Measurements from ENCODE around the gene FAM120C.

Gene FAM120C

DNA sequence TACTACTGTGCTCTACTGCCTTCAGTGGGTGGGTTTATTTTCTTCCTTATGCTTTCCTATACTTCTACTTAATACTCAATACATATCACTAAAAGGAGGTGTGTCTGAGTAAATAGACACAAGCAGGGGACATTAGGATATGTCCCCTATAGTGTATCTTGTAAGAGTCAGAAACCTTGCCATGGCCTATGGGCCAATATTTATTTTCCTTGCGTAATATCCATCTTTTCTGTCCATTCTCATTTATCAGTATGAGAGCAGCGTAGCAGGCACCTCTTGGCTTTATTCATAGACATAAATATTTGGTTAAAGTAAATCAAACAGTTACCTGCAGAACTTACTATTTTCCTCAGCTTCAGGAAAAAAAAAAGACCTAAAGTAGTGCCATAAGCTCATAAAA, 92.2 kb downstream of the FAM120C start:
- POLR2A ChIA-PET, result no interaction called here
- CTCF ChIA-PET, result interaction anchor here (1.3 kb wide), 1 partner anchor 18 kb away, joined by 3 read pairs; no protein-coding TSS in a partner anchor
- no peak for DNase-seq (ENCODE audit: extremely low spot score)
- TF ChIP-seq, protein P1, sequence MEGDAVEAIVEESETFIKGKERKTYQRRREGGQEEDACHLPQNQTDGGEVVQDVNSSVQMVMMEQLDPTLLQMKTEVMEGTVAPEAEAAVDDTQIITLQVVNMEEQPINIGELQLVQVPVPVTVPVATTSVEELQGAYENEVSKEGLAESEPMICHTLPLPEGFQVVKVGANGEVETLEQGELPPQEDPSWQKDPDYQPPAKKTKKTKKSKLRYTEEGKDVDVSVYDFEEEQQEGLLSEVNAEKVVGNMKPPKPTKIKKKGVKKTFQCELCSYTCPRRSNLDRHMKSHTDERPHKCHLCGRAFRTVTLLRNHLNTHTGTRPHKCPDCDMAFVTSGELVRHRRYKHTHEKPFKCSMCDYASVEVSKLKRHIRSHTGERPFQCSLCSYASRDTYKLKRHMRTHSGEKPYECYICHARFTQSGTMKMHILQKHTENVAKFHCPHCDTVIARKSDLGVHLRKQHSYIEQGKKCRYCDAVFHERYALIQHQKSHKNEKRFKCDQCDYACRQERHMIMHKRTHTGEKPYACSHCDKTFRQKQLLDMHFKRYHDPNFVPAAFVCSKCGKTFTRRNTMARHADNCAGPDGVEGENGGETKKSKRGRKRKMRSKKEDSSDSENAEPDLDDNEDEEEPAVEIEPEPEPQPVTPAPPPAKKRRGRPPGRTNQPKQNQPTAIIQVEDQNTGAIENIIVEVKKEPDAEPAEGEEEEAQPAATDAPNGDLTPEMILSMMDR (IDR thresholded peaks at IDR 0.05; ENCODE audit: control extremely low read depth, extremely low read depth, low read depth, missing control alignments), result no peak

DNA sequence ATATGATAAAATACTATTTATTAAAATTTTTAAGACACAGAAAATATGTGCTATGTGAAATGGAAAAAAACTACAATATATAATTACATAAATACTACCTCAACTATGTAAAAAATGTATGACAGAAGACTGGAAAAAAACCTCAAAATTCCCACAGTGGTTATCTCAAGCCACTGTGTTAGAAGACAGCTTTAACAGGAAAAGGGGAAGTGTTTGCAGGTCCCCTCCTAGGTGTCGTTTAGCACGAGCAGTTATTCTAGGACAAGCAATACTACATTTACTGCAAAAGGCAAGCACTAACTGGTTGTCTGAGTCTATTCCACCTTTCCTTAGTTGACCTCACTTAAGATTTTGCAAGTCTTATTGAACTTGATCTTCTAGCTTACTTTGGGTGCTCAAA, 93.9 kb downstream of the FAM120C start:
- ChIA-PET POLR2A (no interaction called here), CTCF (no interaction called here)
- TF ChIP-seq, protein P1 (IDR thresholded peaks at IDR 0.05; ENCODE audit: control extremely low read depth, extremely low read depth, low read depth, missing control alignments), result no peak
- no peak for DNase-seq (ENCODE audit: extremely low spot score)

GRCh38 chrX:54087661-54088060, 95.4 kb downstream of the FAM120C start:
- TF ChIP-seq, protein P1 (IDR thresholded peaks at IDR 0.05; ENCODE audit: control extremely low read depth, extremely low read depth, low read depth, missing control alignments), result no peak
- no peak for DNase-seq (ENCODE audit: extremely low spot score)
- CTCF ChIA-PET, result no interaction called here
- POLR2A ChIA-PET, result interaction anchor here (0.7 kb wide), 1 partner anchor 679 kb away, joined by 7 read pairs; no protein-coding TSS in a partner anchor

GRCh38 chrX:54085666-54086065, 97.4 kb downstream of the FAM120C start:
- TF ChIP-seq, protein P1 (IDR thresholded peaks at IDR 0.05; ENCODE audit: control extremely low read depth, extremely low read depth, low read depth, missing control alignments), result no peak
- ChIA-PET POLR2A (no interaction called here), CTCF (interaction anchor here (1.3 kb wide), 1 partner anchor 11 kb away, joined by 3 read pairs; no protein-coding TSS in a partner anchor)
- DNase-seq (ENCODE audit: extremely low spot score), result no peak

DNA sequence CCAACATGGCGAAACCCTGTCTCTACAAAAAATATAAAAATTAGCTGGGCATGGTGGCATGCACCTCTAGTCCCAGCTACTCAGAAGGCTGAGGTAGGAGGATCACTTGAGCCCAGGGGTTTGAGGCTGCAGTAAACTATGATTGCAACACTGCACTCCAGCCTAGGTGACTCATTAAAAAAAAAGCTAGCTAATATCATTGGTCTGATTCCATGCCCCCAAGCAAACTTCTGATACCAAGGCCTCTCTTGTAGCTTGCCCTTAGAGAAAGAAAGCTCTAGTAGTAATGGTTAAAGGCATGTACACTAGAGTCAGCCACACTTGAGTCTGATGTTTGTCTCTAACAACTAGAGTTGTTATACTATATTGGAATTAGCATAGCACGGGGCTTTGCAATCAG, 106.2 kb downstream of the FAM120C start:
- TF ChIP-seq, protein P1 (IDR thresholded peaks at IDR 0.05; ENCODE audit: control extremely low read depth, extremely low read depth, low read depth, missing control alignments), result no peak
- DNase-seq (ENCODE audit: extremely low spot score), result no peak
- CTCF ChIA-PET, result interaction anchor here (1.8 kb wide), 1 partner anchor 10 kb away, joined by 5 read pairs; no protein-coding TSS in a partner anchor
- POLR2A ChIA-PET, result no interaction called here

DNA sequence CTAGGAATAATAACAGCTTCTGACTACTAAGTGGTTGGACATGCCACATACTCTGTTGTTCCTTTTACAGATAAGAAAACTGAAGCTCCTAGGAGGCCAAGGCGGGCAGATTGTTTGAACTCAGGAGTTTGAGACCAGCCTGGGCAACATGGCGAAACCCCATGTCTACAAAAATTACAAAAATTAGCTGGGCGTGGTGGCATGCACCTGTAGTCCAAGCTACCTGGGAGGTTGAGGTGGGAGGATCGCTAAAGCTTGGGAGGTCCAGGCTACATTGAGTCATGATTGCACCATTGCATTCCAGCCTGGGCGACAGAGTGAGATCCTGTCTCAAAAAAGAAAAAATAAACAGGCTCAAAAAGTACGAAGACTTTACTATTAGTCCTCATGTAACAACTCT, 108.2 kb downstream of the FAM120C start:
- POLR2A ChIA-PET, result no interaction called here

More for the DNA sequence above, 108.2 kb downstream of the FAM120C start:
- DNase-seq (ENCODE audit: extremely low spot score), result no peak
- CTCF ChIA-PET, result interaction anchor here (1.4 kb wide), 1 partner anchor 11 kb away, joined by 3 read pairs; no protein-coding TSS in a partner anchor
- TF ChIP-seq, protein P1 (IDR thresholded peaks at IDR 0.05; ENCODE audit: control extremely low read depth, extremely low read depth, low read depth, missing control alignments), result no peak
